AG09309 (cell line): Measurements from ENCODE around the gene CROCC2.

Experiments used
- DNase-seq: peaks from one replicate; pipeline ENCODE4 v3.0.0-alpha.2; 2010; ENCODE audit warnings: low read depth
- H3K4me3 ChIP-seq: 2 replicates; pipeline ENCODE4 v1.5.1; 2011; ENCODE audit warnings: mild to moderate bottlenecking, low read depth, low read length, moderate library complexity; ENCODE audit not compliant: control insufficient read depth
- CTCF ChIP-seq: IDR thresholded peaks from 2 replicates; pipeline ENCODE4 v1.5.1; 2011; ENCODE audit warnings: mild to moderate bottlenecking, low read depth, low read length, inconsistent platforms; ENCODE audit not compliant: insufficient read depth, control insufficient read depth; ENCODE audit errors: missing control alignments

The CROCC2 gene

DNA sequence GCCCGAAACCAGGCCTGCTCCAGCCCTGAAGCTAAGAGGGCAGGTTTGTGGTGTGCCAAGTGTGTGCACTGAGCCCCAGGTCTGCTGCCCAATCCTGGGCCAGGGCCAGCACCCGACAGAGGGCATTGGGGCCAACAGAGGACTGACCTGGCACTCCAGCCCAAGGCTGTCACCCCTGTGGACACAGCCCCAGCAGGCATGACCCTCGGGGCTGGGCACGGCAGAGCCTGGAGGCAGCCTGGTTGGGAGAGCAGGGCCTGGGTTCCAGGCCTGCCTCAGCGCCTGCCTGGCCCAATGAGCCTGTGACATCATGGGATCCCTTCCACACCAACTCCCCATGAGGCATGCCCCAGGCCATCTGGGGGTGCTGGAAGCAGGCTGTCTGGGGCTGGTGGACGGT, 81.5 kb downstream of the CROCC2 start:
- H3K4me3 ChIP-seq: no peak overlapping the region
- TF ChIP-seq CTCF: no peak
- DNase-seq: no peak

- no peak overlapping the region for H3K4me3 ChIP-seq
- no peak for DNase-seq
- no peak for TF ChIP-seq CTCF
These were observed 82.0 kb downstream of the CROCC2 start for GRCh38 chr2:240988146-240988545.

GRCh38 chr2:240988571-240989271, 82.6 kb downstream of the CROCC2 start:
- no peak for DNase-seq
- TF ChIP-seq CTCF: no peak
- H3K4me3 ChIP-seq: no peak overlapping the region

GRCh38 chr2:240989451-240990265, 83.5 kb downstream of the CROCC2 start:
- DNase-seq: no peak
- peak; percentile 69 for TF ChIP-seq CTCF
- no peak overlapping the region for H3K4me3 ChIP-seq

GRCh38 chr2:240990266-240990529, 84.1 kb downstream of the CROCC2 start:
- no peak for DNase-seq
- no peak for TF ChIP-seq CTCF
- H3K4me3 ChIP-seq: no peak overlapping the region

DNA sequence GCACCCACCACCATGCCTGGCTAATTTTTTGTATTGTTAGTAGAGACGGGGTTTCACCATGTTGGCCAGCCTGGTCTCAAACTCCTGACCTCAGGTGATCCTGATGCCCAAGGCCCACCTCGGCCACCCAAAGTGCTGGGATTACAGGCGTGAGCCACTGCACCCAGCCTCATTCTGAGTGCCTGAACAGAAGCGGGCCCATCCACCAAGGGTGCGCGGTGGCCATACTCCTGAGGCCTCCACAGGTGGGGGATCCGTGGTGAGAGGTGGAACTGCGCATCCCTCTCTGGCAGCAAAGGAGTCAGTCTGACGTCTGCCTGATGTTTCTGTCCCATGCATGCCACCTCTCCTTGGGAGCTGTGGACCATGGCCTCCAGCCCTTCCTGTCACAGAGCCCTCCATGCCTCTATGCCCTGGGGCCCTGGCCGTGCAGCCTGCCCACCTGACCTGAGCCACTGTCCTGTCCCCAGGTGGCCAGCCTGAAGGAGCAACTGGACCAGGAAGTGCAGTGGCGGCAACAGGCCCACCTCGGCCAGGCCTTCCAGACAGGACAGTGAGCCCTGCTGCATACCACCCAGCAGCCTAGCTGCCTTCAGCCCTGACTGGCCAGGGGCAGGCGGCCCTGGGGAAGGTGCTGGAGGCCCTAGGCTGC, 84.7 kb downstream of the CROCC2 start:
- TF ChIP-seq CTCF: no peak
- H3K4me3 ChIP-seq: no peak overlapping the region
- DNase-seq: no peak
